Cardiac fibroblast (primary cell): ENCODE measurements around the gene PATJ.

ENCODE experiments used
- DNase-seq, 2 donors: peaks; one replicate each; pipeline versions ENCODE4 v3.0.0 to v3.0.0-alpha.2; 2010; ENCODE audit warnings: low read depth in 2 of 2
- H3K4me3 ChIP-seq, 2 donors: replicated peaks in 1 of 2; 1 replicate in 1 of 2; 2 replicates in 1 of 2; pipeline ENCODE4 v1.5.1; 2011; ENCODE audit warnings: low read depth in 2 of 2, low read length in 2 of 2, mild to moderate bottlenecking in 2 of 2, moderate library complexity in 1 of 2
- CTCF ChIP-seq: IDR thresholded peaks from one replicate; pipeline ENCODE4 v1.5.1; 2011; ENCODE audit warnings: low read depth, mild to moderate bottlenecking, low read length, inconsistent platforms

PATJ gene

GRCh38 chr1:61807606-61808140 lies 65.4 kb downstream of the PATJ start:
- DNase-seq, result no peak
- no peak overlapping the region for H3K4me3 ChIP-seq
- TF ChIP-seq CTCF, result no peak

- no peak for DNase-seq
- H3K4me3 ChIP-seq, result no peak overlapping the region
- TF ChIP-seq CTCF, result no peak
Measured at GRCh38 chr1:61808321-61808720, 66.0 kb downstream of the PATJ start.

DNA sequence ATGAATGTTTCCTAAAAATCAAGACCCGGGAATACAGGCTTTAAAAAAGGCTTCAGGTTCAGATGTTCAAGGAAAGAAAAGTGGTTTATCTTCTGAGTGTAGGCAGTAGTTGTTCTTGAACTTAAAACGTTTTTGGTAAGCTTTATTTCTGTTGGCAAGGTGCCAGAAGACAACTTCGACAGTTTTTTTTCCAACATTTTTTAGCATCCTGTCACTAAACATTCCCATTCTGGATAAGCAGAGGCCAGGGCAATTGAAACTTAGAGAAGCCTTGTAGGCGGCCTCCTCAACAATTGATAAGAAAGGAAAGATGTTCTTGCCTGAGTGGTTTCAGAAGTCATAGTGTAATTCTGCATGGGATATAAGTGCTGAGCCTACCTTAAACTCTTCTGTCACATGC lies 66.7 kb downstream of the PATJ start:
- no peak for TF ChIP-seq CTCF
- peak; percentile 40 to 41 for DNase-seq
- H3K4me3 ChIP-seq, result no peak overlapping the region

DNA sequence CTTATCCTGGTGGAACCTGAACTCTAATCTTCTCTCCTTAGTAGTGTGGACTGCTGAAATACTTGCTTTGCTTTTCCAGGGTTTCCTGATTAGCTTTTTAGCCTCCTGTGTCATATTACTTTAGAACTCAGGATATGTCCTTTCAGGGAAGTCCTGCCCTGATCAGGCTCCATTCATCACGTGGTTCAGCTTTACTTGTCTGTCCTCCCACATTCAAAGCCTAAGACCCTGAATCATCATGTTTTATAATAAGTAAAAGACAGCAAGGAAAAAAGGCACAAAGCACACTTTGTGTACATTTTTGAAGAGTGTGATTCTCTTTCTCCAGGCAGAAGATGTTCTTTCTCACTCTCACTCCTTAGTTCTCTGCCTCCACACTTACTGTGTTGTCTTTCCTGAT lies 70.6 kb downstream of the PATJ start:
- no peak for DNase-seq
- no peak for TF ChIP-seq CTCF
- no peak overlapping the region for H3K4me3 ChIP-seq

GRCh38 chr1:61816191-61816590 lies 73.9 kb downstream of the PATJ start:
- H3K4me3 ChIP-seq, result no peak overlapping the region
- TF ChIP-seq CTCF, result no peak
- DNase-seq, result no peak

- no peak overlapping the region for H3K4me3 ChIP-seq
- no peak for TF ChIP-seq CTCF
- DNase-seq, result no peak
Measured at GRCh38 chr1:61818992-61819391, 76.7 kb downstream of the PATJ start.

- TF ChIP-seq CTCF, result no peak
- no peak overlapping the region for H3K4me3 ChIP-seq
- no peak for DNase-seq
Measured at GRCh38 chr1:61819421-61819820, 77.1 kb downstream of the PATJ start.
